GM12873 (cell line): ENCODE data around the gene APCDD1.

ENCODE experiments used
- TF ChIP-seq, protein P1 (sequence below): IDR thresholded peaks from 2 replicates; pipeline ENCODE4 v1.5.1; 2012; ENCODE audit warnings: low read depth, mild to moderate bottlenecking, moderate library complexity, low read length, control low read depth; ENCODE audit not compliant: insufficient read depth; ENCODE audit errors: missing control alignments

APCDD1 gene

DNA sequence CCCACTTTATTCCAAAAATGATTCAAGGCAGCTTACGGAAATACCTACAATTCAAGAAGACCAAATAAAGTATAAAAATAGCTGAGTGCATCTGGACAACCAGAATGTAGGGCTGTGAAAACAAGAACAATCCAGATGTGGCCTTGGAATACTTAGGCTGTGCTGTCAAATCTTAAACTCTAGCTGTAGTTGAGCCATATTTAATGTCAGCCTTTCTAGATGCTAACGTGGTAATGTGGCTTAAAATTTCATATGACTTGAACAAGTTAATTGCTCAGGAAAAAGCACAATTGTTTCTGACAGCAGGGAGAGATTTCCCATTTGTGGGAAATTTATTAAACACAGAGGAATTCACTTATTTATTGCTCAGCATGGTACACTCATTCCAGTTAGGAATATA, 56.8 kb downstream of the APCDD1 start:
- TF ChIP-seq, protein P1, sequence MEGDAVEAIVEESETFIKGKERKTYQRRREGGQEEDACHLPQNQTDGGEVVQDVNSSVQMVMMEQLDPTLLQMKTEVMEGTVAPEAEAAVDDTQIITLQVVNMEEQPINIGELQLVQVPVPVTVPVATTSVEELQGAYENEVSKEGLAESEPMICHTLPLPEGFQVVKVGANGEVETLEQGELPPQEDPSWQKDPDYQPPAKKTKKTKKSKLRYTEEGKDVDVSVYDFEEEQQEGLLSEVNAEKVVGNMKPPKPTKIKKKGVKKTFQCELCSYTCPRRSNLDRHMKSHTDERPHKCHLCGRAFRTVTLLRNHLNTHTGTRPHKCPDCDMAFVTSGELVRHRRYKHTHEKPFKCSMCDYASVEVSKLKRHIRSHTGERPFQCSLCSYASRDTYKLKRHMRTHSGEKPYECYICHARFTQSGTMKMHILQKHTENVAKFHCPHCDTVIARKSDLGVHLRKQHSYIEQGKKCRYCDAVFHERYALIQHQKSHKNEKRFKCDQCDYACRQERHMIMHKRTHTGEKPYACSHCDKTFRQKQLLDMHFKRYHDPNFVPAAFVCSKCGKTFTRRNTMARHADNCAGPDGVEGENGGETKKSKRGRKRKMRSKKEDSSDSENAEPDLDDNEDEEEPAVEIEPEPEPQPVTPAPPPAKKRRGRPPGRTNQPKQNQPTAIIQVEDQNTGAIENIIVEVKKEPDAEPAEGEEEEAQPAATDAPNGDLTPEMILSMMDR, result no peak

DNA sequence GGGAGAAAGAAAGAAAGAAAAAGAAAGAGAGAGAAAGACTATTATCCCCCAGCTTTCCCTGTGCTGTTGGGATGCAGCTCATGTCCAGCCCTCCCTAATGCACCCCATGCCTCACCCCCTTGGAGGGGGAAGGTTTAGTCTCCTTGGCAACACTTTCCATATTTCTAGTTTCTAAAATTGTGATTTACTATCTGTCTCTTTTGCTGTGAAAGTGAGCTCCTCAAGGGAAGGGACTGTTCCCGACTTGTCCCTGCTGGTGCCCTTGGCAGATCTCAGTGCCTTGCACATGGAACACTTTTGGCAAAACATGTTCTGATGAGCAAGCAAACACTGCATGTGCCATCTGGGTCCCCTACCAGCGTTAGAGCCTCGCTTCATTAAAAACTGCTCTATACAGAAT, 59.6 kb downstream of the APCDD1 start:
- TF ChIP-seq, protein P1, result no peak

DNA sequence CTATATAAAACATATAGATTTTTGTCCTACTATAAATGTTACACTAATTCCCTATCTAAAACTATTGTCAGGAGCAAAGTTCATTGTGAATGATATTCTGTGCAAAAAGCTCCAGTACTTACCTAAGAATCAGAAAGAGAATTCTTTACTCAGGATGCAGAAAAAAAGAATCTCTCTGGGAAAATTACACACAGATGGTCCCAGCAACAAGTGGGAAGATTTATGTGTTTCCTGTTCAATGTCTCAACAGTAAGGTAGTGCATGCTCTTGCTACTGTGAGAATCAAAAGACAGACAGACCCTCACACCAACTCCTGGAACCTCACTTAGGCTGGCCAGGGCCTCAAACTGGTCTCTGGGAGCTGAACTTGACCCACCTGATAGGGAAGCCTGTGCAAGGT, 60.2 kb downstream of the APCDD1 start:
- TF ChIP-seq, protein P1, result no peak

DNA sequence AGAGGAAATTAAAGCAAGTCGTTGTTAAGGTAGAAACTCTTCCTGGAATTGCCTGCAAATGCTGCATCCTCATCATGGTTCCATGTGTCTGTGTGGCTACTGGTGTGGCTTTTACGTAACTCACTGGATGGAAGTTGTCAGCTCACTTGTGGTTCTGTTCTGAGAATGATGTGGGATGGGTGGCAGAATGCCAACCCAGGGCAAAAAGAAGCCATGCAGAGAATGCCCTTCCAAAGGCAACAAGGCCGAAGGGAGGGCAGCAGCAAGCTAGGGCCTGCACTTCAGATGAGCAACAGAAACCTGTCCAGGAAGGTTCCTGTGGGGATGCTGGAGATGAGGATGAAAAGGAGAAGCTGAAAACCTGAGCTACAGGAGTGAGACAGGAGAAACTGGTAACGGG, 61.0 kb downstream of the APCDD1 start:
- TF ChIP-seq, protein P1, result no peak

DNA sequence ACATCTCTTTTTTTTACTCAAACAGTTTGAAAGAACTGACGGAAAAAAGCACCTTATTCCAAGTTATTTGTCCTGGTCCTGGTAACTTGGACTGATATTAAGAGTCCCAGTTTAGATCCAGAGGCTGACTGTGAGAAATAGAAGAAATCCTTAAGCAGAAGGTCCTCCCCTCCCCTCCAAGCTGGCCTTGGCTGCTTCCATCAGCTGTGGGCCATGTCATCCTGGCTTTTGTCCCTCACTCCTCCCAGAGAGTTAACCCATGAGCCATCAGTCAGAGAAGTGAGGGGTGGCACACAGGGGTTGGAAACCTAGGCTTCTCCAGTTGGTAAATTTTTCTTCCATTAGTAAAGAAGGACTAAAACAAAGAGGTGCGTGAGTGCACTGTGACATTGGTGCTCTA, 61.6 kb downstream of the APCDD1 start:
- TF ChIP-seq, protein P1, result no peak

DNA sequence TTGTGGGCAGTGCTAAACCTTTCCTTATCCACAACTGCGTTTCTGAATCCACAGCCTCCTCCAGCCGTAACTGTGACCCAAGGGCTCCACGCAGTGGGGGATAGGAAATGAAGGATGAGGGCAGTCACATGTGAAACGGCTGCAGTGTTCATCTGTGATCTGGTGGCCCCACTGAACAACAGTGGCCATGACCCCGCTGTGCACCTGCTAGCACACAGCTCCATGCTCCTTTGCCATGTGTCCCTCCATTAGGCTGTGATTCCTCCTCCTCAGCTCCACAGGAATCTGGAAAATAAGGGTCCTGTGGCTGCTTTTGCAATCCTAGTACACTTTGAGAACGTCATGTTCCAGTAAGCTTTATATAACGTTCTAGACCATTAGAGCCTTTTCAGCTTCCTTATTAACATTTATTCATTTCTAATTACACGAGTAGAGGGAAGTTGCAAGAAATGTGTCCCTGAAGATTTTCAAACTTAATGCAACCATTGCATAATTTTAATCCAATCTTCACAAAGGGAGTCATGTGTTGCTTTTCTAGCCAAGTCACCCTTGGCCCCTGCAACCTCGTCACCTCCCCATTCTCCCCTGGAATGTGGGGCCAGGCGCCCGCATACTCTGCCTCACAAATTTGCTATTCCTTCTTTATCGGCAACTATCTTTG, 64.3 kb downstream of the APCDD1 start:
- TF ChIP-seq, protein P1, result peak; percentile 13

DNA sequence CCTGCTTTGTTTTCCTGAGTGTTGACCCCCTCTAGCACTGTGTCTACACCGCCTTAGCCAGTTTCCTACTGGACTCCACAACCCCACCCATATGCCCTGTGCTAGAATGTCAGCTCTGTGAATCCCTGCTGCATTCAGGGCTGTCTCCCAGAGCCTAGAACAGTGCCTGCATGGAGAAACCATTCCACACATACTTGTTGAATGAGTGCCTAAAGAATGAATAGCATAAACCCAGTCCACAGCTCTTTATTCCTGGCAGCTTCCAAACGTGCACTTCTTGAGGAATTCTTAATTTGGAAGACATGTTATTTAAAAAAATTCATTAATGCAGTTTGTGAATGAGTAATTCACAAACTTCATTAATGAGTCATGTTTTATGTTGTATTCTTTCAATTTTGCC, 64.9 kb downstream of the APCDD1 start:
- TF ChIP-seq, protein P1, result no peak
